ENCODE data around the gene MAD2L1.
"Not testable (repeated sequence)": the region's sequence is repeated elsewhere in the genome, so short reads cannot be mapped to it uniquely, and the experiment has no call there.

Gene MAD2L1

GRCh38 chr4:120066517-120067340, at the start of gene MAD2L1:
Gene MAD2L1 (minus strand): TSS chr4:120066848. CDS start chr4:120066734, 114 bp downstream.
- FAIRE-seq (peak; percentile 94), DNase-seq (ENCODE audit: low spot score) (peak; percentile 97)

- FAIRE-seq (no peak), DNase-seq (ENCODE audit: low spot score) (no peak)
These were observed 45.1 kb upstream of the MAD2L1 start for GRCh38 chr4:120111745-120112144.

DNA sequence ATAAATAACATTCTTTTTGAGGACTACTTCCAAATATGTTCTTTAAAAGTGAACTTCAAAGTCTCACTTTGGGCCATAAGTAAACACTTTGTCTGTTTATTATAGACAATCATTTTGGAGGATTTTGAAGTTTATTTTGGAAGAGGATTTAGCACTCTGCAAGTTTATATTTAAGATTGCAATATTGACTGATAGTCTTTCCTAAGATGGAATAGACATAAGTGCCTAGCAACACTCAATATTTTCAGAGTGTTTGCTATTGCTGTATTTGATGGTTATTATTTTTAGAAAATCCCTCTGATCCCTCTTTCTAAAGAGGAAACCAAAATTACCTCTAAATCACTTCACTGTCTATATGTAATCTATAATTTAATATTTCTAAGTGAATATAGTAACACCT, 42.8 kb upstream of the MAD2L1 start:
- FAIRE-seq (no peak), DNase-seq (ENCODE audit: low spot score) (no peak)

DNA sequence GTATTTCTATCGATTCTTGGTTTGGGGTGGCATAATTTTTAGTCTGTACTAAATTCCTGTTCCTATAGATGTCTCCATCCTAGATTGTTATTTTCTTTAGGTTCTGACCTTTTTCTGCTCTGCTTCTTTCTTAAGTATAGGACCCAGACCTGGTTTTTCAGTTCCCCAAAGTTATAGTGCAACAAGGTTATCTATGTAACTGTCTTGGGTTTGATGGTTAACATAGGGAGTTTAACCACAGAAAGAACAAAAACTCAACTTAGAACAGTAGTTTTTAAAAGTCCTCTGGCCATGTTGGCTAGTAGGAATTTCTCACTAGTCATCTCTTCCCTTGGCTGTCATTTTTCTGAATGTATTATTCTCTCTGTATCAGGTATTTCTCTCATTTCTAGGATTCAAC, 38.8 kb upstream of the MAD2L1 start:
- FAIRE-seq (no peak), DNase-seq (ENCODE audit: low spot score) (no peak)

GRCh38 chr4:120096508-120097297, 30.1 kb upstream of the MAD2L1 start:
- FAIRE-seq, result no peak
- DNase-seq (ENCODE audit: low spot score), result no peak

- FAIRE-seq (no peak), DNase-seq (ENCODE audit: low spot score) (no peak)
These were observed 21.9 kb upstream of the MAD2L1 start for GRCh38 chr4:120088507-120088906.

DNA sequence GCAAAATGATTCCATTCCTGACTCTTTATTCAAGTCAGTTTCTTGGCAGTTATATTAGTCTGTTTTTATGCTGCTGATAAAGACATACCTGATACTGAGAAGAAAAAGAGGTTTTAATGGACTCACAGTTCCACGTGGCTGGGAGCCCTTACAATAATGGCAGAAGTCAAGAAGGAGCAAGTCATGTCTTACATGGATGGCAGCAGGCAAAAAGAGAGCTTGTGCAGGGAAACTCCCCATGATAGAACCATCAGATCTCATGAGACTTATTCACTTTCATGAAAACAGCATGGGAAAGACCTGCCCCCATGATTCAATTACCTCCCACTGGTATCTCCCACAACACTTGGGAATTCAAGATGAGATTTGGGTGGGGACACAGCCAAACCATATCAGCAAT, 21.4 kb upstream of the MAD2L1 start:
- DNase-seq (ENCODE audit: low spot score); FAIRE-seq: not testable (repeated sequence)

- FAIRE-seq (no peak), DNase-seq (ENCODE audit: low spot score) (no peak)
These were observed 19.1 kb upstream of the MAD2L1 start for GRCh38 chr4:120085705-120086104.

GRCh38 chr4:120084327-120084726, 17.7 kb upstream of the MAD2L1 start:
- FAIRE-seq (no peak), DNase-seq (ENCODE audit: low spot score) (no peak)

DNA sequence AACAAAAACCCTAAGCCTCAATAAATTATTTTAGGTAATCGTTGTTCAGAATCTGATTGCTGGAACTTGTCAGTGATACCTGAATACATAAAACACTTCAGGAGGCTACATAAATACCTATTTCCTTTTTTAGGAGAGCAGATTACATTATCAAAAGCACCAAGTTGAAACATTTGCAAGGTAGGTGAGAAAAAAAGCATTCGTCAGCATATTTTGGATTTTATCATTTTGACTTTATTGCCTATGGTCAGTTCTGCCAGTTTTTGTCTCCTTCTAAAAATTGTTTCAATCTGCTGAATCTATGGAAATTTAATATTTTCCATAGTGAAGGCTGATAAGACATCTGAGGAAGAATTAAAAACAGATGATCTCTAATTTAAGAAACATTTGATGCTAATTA, 16.5 kb upstream of the MAD2L1 start:
- no peak for DNase-seq (ENCODE audit: low spot score)
- no peak for FAIRE-seq

- FAIRE-seq (no peak), DNase-seq (ENCODE audit: low spot score) (no peak)
These were observed 15.6 kb upstream of the MAD2L1 start for GRCh38 chr4:120082251-120082650.

DNA sequence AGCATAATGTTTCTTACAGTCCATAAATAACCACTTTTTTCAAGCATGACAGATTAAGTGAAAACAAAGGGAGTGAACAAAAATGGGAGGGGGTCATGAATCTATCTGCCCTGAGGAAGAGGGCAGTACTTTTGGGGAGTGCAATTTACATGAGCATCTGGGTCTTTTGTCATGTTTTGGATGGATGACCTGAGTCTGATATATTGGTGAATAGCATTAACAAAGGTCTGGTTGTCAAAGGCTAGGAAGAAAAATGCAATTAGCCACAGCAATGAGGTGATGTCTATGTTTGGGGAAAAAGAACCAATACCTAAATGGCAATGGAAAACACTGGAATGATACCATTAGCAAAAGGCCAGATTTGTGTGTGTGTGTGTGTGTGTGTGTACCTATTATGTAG, 15.1 kb upstream of the MAD2L1 start:
- DNase-seq (ENCODE audit: low spot score) (no peak), FAIRE-seq (no peak)

GRCh38 chr4:120080533-120080932, 13.9 kb upstream of the MAD2L1 start:
- FAIRE-seq, result no peak
- DNase-seq (ENCODE audit: low spot score), result no peak

DNA sequence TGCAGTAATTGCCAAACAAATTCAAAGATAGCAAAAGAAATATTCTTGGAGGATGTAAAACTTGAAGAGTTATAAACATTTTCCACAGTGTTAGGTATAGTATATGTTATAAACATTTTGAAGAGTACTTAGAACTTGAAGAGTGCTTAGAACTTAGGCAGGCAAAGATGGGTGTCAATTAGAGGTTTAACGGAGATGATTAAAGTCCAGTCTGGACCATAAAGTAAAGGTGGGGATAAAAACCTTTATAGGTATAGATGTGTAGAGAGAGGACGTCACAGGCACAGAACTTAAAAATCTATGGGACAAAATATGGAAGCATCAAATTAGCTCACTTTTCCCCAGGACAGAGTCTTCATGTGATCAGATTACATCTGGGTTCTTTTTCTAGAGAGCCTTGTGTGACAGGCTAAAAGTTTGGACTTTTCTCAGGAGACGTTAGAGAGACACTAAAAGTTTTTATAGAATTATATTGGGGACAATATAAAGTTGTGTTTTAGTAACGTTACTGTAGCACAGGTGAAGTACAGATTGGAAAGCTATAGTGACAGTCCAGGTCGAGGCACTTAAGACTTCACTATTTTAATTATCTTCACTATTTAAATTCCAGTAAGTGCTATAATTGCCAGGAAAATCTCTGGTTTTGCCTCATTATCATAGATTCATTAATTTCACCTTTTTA, 13.3 kb upstream of the MAD2L1 start:
- FAIRE-seq (no peak), DNase-seq (ENCODE audit: low spot score) (no peak)

GRCh38 chr4:120078216-120078615, 11.6 kb upstream of the MAD2L1 start:
- DNase-seq (ENCODE audit: low spot score), result no peak
- no peak for FAIRE-seq

DNA sequence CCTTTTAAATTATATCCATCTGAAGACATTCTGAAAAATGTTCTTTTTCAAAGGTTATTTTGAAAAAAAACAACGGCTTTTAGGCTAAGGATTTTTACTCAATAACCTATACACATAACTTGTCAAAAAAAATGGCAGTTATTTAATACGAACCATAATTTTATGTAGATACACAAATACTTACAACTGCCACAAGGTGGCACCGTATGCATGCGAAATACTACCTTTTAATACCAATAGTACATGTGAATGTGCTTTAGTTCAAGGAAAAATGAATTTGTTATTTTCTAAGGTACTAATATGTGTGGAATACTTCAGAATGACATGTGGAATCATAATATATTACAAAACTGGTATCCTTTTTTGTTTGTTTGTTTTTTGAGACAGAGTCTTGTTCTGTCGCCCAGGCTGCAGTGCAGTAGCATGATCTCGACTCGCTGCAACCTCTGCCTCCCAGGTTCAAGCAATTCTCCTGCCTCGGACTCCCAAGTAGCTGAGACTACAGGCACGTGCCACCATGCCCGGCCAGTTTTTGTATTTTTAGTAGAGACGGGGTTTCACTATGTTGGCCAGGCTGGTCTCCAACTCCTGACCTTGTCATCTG, 4.6 kb upstream of the MAD2L1 start:
- no peak for FAIRE-seq
- no peak for DNase-seq (ENCODE audit: low spot score)

DNA sequence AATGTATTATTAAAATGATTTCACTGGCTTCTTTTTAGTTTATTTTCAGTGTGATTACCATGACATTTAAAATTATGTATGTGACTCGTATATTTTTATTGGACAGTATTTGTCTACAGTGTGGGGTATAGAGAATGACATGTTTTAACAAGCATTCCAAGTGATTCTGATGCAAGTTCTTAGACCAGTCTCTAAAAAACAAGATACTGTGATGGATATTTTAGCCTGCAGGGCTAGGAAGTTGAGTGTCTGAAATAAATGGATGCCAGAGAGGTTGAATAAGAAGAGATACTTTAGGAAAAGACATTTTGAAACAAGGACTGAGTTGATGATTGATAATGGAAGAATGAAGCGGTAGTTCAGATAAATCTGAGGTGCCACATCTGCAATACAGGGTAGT, 3.5 kb upstream of the MAD2L1 start:
- no peak for FAIRE-seq
- no peak for DNase-seq (ENCODE audit: low spot score)

DNA sequence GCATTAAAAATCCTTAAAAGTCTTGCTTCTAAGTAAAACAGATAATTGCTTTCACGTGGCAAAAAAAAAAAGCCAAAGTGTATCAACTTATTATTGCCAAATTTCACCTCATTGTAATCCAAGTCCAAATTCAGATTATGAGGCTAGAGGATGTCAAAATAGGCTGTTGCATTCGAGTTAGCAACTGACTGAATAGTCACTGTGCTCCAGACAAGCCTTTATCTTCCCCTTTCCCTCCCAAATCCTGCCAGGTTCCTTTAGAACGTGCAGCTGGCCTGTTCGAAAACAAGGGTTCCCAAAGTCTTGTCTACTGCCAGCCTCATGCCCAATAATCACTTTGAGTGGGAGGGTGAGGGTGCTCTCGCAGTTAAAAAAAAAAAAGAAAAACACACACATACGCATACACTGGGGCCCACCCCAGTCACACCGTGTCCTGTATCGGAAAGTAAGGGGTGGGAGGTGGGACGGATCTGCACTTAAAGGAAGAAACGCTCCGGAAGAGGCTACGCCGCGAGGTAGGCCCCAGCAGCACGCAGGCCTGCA, 603 bp downstream of the MAD2L1 start:
- FAIRE-seq, result no peak
- DNase-seq (ENCODE audit: low spot score), result no peak

GRCh38 chr4:120064887-120065286, 1.8 kb downstream of the MAD2L1 start:
- DNase-seq (ENCODE audit: low spot score) (no peak), FAIRE-seq (no peak)

DNA sequence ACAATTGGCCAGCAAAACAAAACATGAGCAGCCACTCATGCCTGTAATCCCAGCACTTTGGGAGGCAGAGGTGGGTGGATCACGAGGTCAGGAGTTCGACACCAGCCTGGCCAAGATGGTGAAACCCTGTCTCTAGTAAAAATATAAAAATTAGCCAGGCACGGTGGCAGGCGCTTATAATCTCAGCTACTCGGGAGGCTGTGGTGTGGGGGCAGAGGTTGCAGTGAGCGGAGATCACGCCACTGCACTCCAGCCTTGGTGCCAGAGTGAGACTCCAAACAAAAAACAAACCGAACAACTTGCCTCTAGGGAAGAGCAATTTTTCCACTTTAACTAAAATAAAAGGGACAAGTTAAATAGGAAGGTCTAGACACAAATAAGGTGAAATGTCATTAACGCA, 2.9 kb downstream of the MAD2L1 start:
- FAIRE-seq; DNase-seq (ENCODE audit: low spot score): not testable (repeated sequence)

DNA sequence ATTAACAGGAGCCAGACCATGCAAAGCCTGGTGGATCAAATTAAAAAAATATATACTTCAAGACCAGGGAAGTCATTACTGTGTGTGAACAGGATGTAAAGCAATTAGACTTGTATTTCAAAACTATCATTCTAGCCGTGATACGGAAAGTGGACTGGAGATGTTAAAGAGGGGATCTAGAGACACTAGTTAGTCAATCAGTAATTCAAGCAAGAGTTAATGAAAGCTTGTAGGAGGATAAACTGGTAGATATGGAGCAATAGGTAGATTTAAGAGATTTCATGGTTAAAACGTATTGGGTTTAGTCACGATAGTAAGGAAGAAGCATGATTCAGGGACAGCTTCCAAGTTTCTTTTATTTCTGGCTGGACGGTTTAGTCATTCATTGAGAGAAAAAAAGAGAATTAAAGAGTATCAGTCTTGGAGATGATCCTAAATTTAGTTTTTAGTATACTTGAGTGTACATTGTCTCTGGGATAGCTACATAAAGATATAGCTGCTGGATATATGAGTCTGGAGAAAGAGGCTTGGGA, 3.9 kb downstream of the MAD2L1 start:
- DNase-seq (ENCODE audit: low spot score) (no peak), FAIRE-seq (no peak)

Data from urothelium cell line (cell line).